ENCODE results near the gene TCERG1L.

Gene TCERG1L

GRCh38 chr10:131211965-131212619 is 99.4 kb downstream of the TCERG1L start:
- TF ChIP-seq POLR2AphosphoS5 (IDR thresholded peaks at IDR 0.05; ENCODE audit: low read depth, low read length): no peak
- TF ChIP-seq REST (IDR thresholded peaks at IDR 0.05; ENCODE audit: insufficient read depth in 1 of 2, low read depth in 2 of 2, low read length in 2 of 2): no peak
- no peak for TF ChIP-seq FOXP2 (optimal IDR thresholded peaks at IDR 0.05; ENCODE audit: borderline replicate concordance, extremely low read depth, extremely low read length, insufficient read depth)
- no peak for TF ChIP-seq SIN3A (IDR thresholded peaks at IDR 0.05; ENCODE audit: borderline replicate concordance, insufficient read depth, low read length)
- no peak for TF ChIP-seq TAF1 (IDR thresholded peaks at IDR 0.05; ENCODE audit: borderline replicate concordance, insufficient read depth, low read length)

GRCh38 chr10:131211559-131211958 is 100.0 kb downstream of the TCERG1L start:
- no peak for TF ChIP-seq REST (IDR thresholded peaks at IDR 0.05; ENCODE audit: insufficient read depth in 1 of 2, low read depth in 2 of 2, low read length in 2 of 2)
- no peak for TF ChIP-seq FOXP2 (optimal IDR thresholded peaks at IDR 0.05; ENCODE audit: borderline replicate concordance, extremely low read depth, extremely low read length, insufficient read depth)
- no peak for TF ChIP-seq POLR2AphosphoS5 (IDR thresholded peaks at IDR 0.05; ENCODE audit: low read depth, low read length)
- TF ChIP-seq SIN3A (IDR thresholded peaks at IDR 0.05; ENCODE audit: borderline replicate concordance, insufficient read depth, low read length): no peak
- no peak for TF ChIP-seq TAF1 (IDR thresholded peaks at IDR 0.05; ENCODE audit: borderline replicate concordance, insufficient read depth, low read length)

- TF ChIP-seq FOXP2 (optimal IDR thresholded peaks at IDR 0.05; ENCODE audit: borderline replicate concordance, extremely low read depth, extremely low read length, insufficient read depth) (no peak), REST (IDR thresholded peaks at IDR 0.05; ENCODE audit: insufficient read depth in 1 of 2, low read depth in 2 of 2, low read length in 2 of 2) (no peak), SIN3A (IDR thresholded peaks at IDR 0.05; ENCODE audit: borderline replicate concordance, insufficient read depth, low read length) (no peak), TAF1 (IDR thresholded peaks at IDR 0.05; ENCODE audit: borderline replicate concordance, insufficient read depth, low read length) (no peak), POLR2AphosphoS5 (IDR thresholded peaks at IDR 0.05; ENCODE audit: low read depth, low read length) (no peak)
Observed at GRCh38 chr10:131211146-131211545, 100.4 kb downstream of the TCERG1L start.

- TF ChIP-seq POLR2AphosphoS5 (IDR thresholded peaks at IDR 0.05; ENCODE audit: low read depth, low read length) (no peak), REST (IDR thresholded peaks at IDR 0.05; ENCODE audit: insufficient read depth in 1 of 2, low read depth in 2 of 2, low read length in 2 of 2) (no peak), SIN3A (IDR thresholded peaks at IDR 0.05; ENCODE audit: borderline replicate concordance, insufficient read depth, low read length) (no peak), TAF1 (IDR thresholded peaks at IDR 0.05; ENCODE audit: borderline replicate concordance, insufficient read depth, low read length) (no peak), FOXP2 (optimal IDR thresholded peaks at IDR 0.05; ENCODE audit: borderline replicate concordance, extremely low read depth, extremely low read length, insufficient read depth) (no peak)
Observed at GRCh38 chr10:131210181-131210580, 101.3 kb downstream of the TCERG1L start.
